Left hindlimb (tissue), 1 donor: ENCODE data around the gene ELN.

ENCODE experiments used
- DNase-seq: peaks from one replicate; pipeline ENCODE4 v3.0.0-alpha.2; 2018

Gene ELN

DNA sequence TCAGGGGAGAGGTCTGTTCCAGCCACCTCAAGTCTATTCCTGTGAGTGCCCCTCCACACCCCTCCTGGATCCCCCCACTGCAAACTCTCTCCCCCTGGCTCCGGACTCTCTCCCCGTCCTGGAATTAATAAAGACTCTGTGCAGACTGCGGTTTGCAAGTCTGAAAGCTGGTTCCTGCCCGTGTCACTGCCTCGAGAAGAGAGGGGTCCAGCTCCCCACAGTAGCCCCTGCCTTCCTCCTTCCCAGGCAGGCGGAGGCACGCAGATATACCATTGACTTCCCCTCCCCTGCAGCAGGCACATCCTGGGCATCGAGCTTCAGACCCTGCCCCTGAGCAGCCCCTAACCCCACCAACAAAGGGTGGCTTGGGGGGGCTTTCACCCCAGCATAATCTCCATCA is 2.2 kb upstream of the ELN start:
- peak; percentile 36 for DNase-seq

DNA sequence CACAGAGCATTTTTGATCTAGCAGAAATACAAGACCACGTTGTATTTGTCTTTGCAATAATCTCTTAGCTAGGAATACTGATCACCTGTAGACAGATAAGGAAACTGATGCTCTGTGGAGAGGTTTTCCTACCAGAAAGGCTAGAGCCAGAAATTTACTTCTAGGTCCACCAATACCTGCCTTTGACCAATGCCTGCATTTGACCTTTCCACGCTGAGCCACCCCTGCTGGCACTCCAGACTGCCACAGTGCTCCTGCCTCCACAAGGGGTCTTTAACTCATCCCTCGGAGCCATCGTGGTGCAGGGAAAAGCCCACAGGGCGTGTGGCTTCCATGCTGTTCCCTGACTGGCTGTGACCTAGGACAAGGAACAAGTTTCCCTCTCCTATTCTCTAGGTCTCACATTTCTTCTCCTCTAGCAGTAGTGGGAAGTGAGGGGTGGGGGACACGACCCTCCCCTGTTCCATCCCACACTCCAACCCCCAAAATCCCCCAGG is 1.5 kb upstream of the ELN start:
- DNase-seq = no peak

DNA sequence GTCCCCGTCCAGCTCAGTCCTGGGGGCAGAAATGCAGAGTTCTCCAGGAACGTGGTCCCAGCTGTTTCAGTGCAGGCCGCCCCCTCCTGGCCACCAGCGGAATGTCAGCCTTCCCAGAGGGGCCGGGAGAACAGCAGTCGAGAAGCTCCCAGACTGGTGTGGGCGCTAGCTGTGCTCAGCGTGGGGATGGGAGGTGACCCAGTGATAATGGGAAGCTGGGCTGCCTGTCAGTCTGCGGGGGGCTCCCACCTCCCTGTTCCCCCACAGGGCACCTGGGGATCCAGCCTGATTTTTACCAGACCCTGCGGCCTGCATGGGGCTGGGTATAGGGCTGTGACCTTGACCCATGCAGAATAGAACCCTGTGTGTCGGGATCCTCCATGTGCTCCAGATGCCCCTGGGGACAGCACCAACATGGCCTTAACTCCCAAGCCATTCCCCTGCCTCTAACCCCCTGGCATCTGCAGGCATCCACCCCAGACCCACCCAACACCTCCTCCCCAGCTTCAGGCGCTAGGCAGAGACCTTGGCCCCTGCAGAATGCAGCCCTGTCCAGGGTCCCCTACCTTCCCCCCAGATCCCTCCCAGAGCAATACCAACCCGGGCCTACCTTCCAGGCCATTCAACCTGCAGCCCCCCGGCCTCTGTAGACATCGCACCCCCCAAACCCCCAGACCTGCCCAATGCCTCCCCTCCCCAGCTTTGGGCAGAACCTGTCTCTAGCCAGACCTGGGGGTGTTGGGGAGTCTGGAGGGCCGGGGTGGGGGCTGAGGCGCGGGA is 880 bp upstream of the ELN start:
- peak; percentile 88 for DNase-seq

DNA sequence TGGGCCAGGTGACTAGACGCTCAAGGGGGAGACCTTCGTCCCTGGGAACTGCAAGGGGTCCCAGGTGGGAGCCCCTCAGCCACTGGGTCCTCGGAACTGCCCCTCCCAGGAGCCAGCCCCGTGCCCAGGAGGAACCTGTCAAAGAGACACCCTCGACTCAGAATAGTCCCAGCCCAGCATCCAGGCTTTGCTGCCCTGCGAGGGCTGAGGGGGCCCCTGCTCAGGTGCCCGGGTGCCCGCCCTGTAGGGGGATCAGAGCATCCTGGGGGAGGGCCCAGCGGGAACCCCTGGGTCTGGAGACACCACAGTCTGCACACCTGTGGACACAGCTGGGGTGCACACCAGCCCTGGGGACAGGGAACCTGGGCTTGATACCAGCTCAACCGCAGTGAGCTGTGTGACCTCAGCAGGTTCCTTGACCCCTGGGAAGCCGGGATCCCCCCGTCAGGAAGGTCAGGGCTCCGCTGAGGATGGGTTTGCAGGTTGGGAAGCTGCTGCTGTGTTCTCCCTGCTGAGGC is 407 bp downstream of the ELN start:
- peak; percentile 57 for DNase-seq

DNA sequence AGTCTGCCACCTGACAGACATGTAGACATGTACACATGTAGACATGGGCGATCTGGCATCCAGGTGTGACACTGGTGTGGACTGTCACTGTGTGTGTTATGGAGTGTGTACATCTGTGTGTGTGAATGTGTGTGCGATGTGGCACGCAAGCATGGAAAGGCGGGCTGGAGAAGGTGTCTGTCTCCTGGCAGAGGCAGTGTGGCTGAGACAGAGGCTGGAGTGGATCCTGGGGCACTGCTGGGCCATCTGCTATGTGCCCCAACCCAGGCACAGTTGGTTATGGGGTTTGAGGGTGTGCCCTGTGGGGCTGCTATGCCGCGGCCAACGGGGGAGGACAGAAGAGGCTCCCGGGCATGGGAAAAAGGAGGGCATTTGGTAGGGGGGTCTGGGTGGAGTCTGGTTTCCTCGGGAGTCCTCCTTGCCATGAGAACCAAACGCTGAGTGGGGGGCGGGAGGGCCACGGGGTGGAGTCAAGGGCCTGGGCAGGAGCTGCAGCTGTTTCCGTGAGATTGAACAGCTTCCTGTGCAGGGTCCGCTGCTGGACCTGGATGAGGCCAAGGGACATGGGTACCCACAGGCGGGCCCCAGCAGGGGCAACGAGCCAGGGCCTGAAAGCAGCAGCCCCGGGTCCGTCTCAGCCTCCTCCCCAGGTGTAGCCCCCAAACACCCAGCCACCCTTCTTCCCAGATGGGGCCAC is 1.3 kb downstream of the ELN start:
- peak; percentile 70 for DNase-seq

DNA sequence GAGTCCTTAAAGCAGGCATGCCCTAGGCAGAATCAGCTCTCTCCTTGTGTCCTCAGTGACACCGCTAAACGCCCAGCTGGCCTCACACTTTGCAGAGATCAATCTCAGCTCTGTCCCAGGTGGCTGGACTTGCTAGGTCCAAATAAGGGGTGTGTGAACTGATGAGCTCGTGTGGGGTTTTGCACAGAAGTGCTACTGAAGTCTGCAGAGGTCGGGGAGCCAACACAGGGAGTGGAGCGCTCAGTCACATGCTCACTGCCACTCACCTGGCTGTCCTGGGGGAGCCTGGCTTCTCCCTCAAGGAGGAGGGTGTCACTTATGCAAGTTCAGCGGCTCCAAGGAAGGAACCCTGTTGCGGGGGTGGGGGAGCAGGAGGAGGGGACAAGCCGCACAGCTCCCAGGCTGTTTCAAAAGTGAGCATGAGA is 2.0 kb downstream of the ELN start:
- peak; percentile 31 for DNase-seq

DNA sequence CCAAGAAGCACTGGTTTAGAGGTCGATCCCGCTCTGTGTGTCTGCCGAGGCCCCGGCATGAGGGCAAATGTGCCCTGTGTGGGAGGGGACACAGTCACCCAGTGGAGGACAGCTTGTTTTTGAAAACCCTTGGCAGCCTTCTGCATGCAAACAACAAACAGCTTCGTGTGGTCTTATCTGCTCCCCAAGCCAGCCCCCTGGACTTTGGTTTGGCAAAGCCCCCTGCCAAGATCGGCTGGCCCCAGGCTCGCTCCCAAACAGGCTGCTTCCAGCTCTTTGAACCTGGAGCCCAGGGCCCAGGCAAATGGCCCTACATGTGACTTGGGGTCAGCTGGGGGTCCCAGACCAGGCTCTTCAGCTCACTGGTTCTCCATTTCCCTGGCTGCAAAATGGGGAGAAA is 2.9 kb downstream of the ELN start:
- DNase-seq = peak; percentile 36

DNA sequence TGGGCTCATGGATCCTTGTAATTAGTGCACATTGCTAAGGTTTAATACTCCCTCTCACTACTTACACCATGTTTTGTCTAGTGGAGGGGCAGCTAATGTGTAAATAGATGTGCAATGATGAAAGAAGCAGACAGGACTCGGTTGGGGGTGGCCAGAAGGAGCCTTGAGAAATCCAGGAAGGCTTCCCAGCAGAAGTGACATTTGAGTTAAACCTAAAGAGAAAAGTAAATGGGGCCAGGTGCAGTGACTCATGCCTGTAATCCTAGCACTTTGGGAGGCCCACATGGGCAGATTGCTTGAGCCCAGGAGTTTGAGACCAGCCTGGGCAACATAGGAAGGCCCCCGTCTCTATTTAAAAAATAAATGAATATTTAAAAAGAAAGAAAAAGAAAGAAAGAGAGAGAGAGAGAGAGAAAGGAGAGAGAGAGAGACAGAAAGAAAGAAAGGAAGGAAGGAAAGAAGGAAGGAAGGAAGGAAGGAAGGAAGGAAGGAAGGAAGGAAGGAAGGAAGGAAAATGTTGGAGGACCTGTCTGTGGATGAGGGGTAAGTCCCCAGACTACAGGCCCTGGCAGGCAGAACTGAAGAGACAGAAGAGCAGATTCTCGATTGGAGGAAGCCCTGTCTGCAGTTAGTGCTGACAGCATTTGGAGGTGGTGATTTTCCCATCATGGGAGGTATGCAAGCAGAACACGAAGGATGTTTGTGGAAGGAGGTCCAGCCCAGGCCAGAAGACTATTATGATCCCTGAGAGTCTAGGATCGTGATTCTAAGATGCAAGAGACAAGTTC is 3.6 kb downstream of the ELN start:
- DNase-seq = no peak

DNA sequence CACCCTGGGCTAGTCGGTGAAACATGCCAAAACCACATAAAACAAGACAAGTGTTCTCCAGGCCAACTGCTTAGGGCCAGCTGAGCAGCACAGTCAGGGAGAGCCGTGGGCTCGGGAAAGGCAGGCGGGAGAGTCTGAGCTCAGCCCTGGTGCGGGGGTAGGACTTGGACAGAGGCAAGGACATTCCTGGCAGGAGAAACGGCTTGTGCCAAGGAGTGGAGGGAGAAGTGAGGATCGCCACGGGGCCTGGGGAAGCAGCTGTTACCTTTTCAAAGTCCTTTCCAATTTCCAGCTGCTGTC is 4.2 kb downstream of the ELN start:
- DNase-seq = peak; percentile 75

DNA sequence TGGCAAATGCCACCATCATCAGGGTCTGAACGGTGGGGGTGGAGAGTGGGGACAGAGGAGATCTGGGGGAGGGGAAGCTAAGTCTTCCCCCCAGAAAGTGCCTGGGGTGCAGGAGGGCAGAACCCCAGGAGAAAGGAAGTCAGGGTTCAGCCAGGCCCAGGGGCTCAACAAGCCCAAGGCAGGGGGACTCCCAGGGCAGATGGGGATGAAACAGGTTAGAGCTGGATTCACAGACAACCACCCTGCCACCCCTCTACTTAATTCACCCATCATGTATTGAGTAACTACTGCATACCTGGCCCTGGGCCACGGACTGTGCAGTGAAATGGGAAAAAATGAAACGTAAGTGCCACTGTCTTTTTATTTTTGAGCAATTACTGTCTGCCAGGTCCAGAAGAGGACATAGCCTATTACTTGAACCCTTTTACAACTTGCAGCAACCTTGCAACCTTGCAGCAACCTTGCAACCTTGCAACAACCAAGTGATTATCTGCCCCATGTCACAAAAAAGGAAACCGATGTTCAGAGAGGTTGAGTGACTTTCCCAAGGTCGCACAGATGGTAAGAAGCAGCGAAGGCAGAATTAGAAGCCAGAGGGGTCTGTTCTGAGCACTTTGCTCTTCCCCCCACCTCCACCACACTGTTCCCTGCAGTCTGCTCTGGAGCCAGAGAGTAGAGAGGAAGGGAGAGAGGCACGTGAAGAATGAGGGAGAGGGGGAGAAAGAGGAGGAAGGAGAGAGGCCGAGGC is 4.8 kb downstream of the ELN start:
- DNase-seq = no peak

DNA sequence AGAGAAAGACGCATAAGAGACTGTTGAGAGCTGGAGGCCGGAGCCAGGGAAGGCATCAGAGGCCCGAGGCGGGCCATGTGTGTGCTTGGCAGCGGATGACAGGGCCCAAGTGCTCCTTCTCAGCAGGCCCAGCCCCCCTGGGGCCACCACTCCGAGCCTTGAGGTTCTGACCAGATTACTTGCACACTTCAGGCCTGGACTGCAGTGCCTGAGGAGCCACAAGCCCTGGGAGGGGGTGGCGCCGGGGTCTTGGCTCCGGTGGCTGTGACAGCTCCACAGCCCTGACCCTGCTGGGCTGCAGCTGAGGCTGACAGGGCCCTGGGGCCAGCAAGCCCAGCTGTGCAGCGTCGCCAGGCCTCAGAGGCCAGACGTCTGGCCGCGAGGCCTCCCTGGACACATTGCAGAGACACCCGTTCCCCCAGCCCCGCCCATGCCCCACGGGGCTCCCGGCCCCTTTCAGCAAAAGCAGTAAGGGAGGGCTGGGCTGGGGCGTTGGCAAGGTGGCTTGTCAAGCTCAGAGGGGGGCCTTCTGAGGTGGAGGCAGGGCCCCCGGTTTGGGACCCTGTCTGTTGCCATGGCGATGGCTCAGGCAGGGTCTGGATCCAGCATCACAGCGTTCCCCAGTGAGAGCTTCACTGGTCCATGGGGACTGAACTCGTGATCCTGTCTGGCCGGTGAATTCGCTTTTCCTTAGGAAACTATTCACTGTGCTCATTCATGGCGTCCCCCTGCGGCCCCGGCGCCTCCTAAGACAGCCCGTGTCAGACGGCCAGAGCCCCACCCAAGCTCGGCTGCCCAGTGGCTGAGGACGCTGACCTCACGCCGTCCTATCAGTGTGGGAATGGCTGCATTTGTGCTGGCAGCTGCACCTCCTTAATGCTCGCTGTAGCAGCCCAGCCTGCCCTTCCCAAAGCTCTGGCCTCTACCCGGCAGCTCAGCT is 5.7 kb downstream of the ELN start:
- peak; percentile 78 for DNase-seq

DNA sequence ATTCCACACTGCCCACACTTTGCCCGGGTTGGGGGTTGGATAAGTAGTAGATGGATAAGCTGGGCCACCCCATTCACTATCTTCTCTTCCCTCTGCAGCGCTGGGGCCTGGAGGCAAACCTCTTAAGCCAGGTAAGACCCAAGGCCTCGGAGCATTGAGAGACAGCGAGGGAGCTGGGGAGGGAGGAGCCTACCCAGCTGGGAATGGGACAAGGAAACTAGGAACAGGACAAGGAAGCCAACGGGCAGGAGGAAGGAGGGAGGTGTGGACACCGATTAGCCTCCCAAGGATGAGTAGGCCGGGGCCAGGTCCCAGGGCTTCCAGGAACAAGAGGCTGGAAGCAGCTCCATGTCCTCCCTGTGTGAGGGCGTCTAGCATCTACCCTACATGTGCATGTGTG is 9.6 kb downstream of the ELN start:
- DNase-seq = peak; percentile 23

DNA sequence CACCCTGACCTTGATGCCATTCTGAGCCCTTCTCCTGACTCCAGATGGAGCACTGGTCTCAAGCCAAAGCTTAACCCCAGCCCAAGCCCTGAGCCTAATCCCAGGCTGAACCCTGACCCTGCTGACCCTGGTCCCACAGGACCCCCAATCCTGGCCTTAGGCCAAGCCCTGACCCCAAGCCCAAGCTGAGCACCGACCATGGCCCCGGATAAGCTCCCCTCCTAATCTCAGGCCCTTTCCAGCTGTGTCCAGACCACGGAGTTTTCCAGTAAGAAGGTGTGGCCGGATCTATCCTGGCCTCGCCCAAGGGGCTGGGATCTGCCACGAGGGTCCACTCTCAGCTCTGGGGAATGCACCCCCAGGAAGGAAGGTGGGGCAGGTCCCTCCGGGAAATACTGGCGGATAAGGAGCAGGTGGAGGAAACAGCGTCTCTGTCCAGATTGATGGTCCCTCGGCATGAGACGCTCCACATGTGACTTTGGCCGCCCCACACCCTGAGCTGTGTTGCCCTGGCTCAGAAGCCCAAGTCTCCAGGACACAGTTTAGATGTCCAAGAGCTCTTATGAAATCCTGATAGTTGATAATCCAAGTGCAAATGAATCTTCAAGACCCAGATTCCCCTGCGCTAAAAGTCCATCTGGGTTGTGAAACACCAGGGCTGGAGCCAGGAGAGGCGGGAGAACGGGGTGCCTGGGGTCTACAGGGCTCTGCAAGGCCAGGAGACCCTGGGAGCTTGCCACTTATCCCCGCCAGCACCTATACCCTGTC is 10.4 kb downstream of the ELN start:
- no peak for DNase-seq

DNA sequence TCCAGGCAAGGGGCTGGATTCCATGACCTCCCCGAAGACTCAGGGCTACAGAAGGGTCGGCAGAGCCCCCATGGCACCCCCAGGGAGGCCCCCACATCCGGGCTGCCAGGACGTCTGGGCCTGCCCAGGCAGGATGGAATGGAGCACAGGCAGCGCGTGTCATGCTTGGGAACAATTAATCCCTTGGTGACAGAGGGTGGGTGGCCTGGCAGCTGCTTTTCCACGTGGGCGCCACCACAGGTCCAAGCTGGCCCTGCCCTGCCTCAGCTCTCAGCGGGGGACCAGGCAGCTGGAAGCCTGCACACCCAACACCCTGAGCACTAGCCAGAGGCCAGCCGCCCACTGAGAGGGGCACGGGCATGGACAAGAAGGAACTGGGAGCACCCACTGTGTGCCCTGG is 11.4 kb downstream of the ELN start:
- no peak for DNase-seq

DNA sequence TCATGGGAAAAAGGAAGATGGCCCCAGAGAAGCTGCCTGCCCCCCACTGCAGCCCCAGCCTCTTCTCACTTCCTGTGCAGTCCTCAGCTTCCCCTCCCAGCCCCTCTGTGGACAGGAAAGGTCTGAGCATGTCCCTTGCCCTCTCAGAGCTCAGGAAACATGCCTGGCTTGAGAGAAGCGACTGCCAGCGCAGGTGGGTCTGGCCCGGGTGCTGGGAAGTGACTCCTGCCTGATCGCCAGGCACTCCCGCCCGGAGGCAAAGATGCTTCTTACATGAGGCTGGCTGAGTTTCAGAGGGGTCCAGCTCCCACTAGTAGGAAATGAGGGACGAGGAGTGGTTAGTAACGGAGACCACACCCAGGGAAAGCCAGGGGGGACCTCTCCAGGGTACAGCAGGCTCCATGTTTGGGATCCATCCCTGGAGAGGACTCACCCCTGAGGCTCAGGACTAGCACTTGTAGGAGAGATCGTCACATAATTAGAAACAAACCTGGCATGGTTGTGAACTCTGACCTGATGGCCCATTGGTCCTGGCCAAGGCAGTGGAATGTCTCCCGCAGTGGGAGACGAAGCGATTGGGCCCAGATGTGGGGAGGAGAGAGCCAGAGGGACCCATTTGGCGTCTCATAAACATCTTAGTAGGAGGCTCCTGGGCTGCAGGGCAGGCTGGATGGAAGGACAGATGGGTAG is 12.3 kb downstream of the ELN start:
- no peak for DNase-seq

DNA sequence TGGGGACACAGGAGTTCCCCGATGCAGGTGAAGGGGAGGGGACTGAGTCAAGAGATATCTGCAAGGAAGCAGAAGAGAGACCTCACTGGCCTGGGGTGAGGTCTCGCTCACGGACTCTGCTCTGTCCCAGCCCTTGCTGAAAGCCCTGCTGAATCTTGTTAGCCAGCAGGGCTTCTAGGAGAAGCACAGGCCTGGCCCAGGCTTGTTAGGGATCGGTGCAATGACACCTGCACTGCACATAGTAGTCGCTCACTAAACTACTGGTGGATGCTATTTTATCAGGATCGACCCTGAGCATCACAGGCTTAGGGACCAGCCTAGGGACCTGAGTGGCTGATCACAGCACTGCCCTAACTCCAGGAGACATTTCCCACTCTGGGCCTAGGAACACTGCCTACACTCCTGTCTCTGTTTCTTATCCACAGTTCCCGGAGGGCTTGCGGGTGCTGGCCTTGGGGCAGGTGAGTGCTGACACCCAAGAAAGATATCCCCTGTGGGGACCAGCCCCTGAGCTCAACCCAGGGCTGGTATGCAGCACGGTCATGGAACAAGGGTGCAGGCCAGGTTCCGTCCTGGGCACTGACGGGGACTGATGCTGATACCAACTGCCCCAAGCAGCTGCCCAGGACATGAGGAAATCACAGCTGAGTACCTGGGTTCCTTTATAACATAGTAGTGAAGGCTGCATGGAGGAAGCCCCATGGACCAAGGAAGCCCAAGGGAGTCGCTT is 13.0 kb downstream of the ELN start:
- DNase-seq = no peak

DNA sequence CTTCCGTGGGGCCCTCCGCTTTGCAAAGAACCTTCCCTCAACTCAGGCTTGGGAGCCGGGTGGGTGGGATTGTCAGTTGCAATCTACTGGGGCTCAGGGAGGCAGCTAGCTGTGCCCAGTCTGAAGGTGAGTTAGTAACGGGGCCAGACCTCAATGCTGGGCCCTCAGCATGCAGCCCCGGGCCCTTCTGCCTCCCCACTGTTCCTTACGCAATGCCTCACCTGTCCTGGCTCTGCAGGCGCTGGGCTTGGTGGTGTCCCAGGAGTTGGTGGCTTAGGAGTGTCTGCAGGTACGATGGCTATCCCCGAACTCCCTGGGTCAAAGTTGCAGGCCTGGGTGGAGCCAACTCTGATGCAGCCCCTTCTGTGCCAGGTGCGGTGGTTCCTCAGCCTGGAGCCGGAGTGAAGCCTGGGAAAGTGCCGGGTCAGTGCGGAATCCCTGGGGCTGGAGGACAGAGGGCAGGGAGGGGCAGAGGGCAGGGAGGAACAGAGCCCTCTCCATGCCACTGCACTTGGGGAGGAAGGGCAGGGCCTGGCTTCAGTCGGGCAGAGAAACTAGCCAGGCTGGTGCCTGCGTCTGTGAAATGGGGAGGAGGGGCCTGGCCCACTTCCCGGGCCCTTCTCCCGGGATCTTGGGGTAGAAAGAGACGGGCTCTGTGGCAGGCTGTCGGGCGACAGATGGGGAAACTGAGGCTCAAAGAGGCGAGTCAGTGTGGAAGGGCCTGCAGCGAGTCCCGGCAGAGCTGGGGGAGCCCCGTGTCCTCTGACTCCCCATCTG is 15.0 kb downstream of the ELN start:
- no peak for DNase-seq

DNA sequence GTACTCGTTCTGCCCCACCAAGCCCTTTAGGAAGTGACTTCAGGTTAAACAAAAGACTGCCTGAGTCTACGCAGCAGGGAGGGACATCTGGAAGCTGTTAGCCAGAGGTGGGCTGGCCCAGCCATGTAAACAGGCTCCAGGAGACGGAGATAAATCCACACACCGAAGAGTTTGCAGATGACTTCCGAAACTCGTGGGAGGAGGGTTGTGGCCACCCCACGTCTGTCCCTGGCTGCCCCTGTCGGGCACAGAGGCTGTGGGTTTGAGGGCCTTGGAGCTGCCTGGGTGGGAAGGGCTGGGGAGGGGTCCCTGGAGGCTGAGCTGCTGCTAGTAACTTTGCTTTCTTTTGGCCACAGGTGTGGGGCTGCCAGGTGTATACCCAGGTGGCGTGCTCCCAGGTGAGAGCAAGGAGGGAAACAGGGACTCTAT is 15.6 kb downstream of the ELN start:
- peak; percentile 74 for DNase-seq
